GM12801 (cell line): ENCODE data around the gene RCOR3.

Experiments
- CTCF ChIP-seq: IDR thresholded peaks from one replicate; pipeline ENCODE4 v1.5.1; 2011; ENCODE audit warnings: control low read depth; ENCODE audit not compliant: insufficient read length; ENCODE audit errors: extremely low read depth

RCOR3 gene

GRCh38 chr1:211355873-211356272 lies 96.7 kb downstream of the RCOR3 start:
- TF ChIP-seq CTCF = no peak

GRCh38 chr1:211356723-211357407 lies 97.7 kb downstream of the RCOR3 start:
- TF ChIP-seq CTCF = no peak

- TF ChIP-seq CTCF = no peak
These were observed 99.5 kb downstream of the RCOR3 start for GRCh38 chr1:211358685-211359084.

GRCh38 chr1:211359876-211360275 lies 100.7 kb downstream of the RCOR3 start:
- no peak for TF ChIP-seq CTCF

GRCh38 chr1:211361202-211361601 lies 102.0 kb downstream of the RCOR3 start:
- no peak for TF ChIP-seq CTCF
